PFSK-1 (cell line): ENCODE measurements around the gene SYNPO.

Source experiments
- POLR2AphosphoS5 ChIP-seq: IDR thresholded peaks from 2 replicates; pipeline ENCODE4 v1.6.1; 2012; ENCODE audit warnings: low read depth, mild to moderate bottlenecking, control low read depth, low read length, moderate library complexity
- REST ChIP-seq, 2 experiments: IDR thresholded peaks; 2 replicates each; pipeline versions ENCODE4 v1.6.1 to v1.8.0; 2011 to 2012; ENCODE audit warnings: low read depth in 2 of 2, low read length in 2 of 2, control low read depth in 1 of 2, inconsistent platforms in 1 of 2, mild to moderate bottlenecking in 1 of 2, moderate library complexity in 1 of 2; ENCODE audit not compliant: insufficient read depth in 1 of 2
- TAF1 ChIP-seq: IDR thresholded peaks from 2 replicates; pipeline ENCODE4 v1.6.1; 2012; ENCODE audit warnings: low read length, control low read depth, borderline replicate concordance; ENCODE audit not compliant: insufficient read depth

- TF ChIP-seq REST (IDR thresholded peaks at IDR 0.05; ENCODE audit: insufficient read depth in 1 of 2, low read depth in 2 of 2, low read length in 2 of 2) (no peak), POLR2AphosphoS5 (no peak), TAF1 (no peak)
These were observed 20.9 kb upstream of the SYNPO start for GRCh38 chr5:150619359-150620230.
